CD4-positive, alpha-beta T cell treated with Interferon alpha-2 for 1 hour (primary cell): ENCODE measurements around the gene RDH16.
A peak's percentile ranks its signal among the peaks of the same experiment; 100 is the strongest.
"Not testable (repeated sequence)": the region's sequence is repeated elsewhere in the genome, so short reads cannot be mapped to it uniquely, and the experiment has no call there.

Source experiments
- DNase-seq, 2 donors: peaks; one replicate each; pipeline ENCODE4 v3.0.0-alpha.2; 2020 to 2022

The RDH16 gene

DNA sequence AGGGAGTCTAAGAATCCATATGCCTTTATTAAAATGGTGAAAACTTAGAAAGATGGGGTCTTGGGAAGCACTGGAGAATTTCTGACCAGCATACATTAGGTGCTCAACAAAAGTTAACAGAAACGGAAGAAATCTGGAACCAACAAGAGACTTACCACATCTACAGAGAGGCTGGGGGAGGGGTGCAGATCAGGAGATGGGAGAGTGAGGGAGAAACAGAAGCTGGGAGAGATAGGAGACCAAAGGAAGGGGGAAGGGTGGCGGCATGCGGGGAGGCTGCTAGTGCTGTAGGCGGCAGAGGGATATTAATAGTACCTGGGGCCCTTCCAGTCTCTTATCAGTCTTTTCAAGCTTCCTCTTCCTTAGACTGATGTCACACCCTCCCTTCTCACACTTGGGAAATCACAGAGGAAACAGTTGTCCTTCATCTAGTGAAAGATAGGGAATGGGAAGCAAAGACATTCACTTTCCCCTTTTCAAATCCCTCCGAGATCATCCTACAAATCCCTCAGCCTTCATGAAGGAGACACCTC, 30.9 kb upstream of the RDH16 start:
- DNase-seq = no peak

DNA sequence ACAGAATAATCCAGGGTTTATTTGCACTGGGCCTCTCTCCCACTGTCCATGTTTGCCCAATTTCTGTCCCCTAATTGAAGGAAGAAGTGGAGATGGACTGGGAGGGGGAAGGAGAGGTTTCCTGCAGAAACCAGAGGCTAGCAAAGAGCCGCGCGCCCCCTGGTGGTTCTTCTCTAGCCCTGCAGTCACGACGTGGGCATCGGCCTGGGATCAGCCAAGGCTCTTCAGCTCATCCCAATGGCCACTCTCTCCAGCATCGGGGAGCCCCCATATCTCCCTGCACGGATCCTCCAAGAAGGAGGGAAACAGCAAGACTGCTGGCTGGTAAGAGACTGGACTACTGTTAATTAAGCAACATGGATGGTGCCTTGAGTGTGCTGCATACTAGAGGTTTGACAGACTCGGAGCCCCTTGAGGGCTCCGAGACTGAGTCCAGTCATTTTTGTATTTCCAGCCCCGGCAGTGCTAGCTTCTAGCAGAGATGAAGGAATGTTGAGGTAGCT, 30.2 kb upstream of the RDH16 start:
- DNase-seq = peak; percentile 68 to 75

DNA sequence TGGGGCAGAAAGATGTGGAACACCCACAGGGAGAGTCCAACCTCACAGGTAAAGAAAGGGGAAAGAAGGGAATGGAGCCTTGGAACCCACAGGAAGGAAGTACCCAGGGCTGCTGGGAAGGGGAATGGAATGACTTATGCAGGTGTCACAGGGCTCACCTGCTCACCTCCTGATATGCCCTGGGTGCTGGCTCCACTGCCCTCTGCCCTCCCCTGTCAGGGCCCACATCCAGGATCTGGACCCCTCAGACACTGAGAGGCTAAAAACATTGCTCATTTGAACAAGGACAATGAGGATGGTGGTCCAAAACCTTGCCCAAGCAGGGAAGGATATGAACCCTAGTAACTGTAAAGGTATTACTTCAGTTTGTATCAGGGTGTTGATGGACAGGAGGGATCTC, 29.6 kb upstream of the RDH16 start:
- no peak for DNase-seq

DNA sequence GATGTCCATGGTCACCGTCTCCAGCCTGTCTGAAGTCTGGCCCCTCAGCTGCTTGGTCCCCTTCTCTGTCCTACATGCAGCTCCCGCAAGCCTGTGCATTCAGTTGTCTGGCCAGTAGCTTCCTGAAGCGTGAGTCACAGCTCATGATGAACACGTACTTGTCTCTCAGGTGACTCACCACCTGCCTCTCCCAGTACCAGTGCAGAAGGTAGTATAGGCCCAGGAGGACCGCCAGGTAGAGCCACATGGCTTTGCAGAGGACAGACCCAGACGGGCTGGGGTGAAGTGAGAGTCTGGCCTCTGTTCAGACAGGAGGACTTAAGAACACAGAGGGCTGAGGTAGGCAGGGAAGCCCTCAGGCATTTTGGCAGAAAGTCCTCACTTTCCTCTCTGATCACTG, 28.3 kb upstream of the RDH16 start:
- DNase-seq = not testable (repeated sequence)

DNA sequence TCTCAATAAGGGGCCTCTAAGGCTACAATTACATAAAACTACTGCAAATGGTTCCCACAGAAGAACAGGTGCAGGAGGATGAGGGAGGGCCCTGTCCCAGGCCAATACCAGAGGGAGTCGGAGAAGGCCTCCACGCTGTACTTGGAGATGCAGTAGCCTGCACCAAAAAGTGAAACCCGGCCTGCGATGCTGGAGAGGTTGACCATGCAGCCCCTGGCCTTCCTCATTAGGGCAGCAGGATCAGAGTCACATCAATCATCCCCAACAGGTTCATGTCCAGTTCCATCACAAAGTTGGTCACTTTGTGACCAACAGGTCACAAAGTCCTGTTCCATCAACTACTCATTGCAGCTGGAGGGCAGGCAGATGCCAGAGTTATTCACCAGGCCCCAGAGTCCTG, 26.0 kb upstream of the RDH16 start:
- no peak for DNase-seq

DNA sequence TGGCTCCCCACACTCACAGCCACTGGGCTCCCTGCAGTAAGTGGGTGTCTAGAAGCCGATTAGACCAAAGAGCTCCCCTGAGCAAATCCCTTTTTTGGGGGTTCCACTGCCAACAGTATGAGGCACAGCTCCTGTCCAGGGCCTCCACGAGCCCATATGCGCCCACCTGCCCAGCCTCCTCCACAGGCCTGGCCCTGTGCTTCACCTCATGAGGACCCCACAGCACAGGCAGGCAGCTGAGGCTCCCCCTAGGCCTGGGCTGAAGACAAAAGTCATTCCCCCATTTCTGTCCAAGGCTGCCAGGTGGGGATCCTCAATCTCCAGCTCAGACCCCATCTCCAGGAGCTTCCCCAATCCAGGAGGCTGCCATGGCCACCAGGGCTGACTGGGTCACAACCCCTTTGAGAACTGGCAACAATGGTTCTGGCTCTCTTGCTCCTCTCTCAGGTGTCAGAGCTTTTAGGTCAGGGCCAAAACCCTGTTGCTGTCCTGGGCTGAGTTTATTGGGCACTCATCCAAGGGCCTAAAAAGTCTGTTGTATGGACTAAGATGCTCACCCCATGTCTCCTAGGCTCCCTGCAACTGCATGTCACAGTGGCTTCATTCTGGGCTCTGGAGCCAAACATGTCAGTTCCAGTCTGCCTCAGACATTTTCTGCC, 25.3 kb upstream of the RDH16 start:
- DNase-seq = not testable (repeated sequence)

DNA sequence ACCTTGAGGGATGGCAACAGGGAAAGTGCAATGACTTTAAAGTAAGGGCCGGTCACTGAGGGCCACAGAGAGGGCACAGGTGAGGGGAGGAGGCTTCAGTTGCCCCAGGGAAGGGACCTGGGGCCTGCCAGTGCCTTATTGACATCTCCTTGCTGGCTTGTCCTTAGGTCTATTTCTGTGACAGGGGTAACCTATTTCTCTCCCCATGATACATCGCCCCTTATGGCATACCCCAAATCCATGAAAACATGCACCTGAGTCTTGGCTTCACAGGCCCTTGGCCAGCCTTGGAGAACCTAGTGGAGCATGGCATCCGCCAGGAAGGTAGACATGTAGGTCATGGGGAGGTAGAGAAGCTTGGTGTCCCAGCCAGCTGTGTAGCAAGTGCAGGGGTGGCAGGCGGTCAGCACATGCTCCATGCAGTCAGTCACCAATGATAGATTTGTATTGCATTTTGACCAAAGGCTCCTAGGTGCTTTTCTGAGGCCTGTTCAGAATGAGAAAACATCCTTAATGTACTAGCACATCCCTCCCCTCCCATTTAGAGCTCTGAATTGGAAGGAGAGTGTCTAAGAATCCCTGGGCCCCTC, 23.6 kb upstream of the RDH16 start:
- DNase-seq = no peak

DNA sequence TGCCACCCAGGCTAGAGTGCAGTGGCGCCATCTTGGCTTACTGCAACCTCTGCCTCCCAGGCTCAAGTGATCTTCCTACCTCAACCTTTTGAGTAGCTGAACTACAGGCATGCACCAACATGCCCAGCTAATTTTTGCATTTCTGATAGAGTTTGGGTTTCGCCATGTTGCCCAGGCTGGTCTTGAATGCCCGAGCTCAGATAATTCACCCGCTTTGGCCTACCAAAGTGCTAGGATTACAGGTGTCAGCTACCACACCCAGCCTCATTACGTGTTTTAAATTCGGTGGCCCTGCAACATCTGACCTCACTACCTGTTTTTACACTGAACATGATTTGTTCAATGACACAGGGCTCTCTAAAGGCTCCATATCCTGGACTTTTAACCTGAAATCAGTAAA, 22.9 kb upstream of the RDH16 start:
- no peak for DNase-seq

DNA sequence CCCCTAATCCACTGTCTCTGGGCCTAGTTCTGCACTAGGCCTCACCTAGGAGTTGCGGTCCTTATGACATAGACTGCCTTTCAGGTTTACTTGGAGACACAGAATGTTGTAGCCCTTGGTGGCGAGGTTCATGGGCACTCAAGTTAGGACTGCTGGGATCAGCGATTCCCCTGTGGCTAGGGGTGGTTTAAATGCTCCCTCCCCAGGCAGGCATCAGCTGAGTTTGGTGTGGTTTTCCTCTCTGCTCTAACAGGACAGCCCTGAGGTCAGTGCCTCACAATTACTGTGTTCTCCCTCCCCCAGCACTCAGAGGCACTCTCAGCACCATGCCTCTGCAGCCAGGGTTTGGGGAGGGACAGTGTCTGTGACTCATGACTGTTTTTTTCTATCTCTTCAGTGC, 22.2 kb upstream of the RDH16 start:
- DNase-seq = no peak

DNA sequence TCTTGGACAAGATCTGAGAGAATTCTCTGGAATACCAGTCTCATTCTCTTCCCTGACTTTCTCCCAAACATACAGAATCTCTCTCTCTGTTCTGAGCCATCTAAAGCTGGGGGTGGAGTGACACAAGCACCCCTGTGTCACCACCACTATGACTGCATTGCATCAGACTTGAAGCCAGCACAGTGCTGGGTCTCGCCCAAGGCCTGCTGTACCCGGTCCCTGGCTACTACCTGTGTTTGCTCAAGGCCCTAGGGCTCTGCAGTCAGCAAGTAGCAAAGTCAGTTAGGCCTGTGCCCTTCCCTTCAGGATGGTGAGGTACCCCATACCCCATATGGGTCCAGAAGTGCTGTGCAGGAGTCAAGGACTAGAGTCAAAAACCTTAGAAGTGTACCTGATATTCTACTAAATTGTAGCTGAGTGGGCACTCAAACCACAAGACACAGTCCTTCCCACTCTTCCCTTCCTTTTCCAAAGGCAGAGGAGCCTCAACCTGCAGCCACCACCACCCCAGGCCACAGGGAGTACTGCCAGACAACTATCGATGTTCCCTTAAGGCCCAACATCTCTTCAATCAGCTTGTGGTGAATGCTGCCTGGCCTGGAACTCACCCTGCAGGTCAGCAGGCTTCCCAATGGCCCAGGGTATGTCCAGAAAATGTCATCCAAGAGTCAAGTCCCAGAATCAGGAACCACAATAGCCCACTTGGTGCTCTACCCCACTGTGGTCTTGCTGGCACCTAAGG, 21.2 kb upstream of the RDH16 start:
- DNase-seq = no peak

DNA sequence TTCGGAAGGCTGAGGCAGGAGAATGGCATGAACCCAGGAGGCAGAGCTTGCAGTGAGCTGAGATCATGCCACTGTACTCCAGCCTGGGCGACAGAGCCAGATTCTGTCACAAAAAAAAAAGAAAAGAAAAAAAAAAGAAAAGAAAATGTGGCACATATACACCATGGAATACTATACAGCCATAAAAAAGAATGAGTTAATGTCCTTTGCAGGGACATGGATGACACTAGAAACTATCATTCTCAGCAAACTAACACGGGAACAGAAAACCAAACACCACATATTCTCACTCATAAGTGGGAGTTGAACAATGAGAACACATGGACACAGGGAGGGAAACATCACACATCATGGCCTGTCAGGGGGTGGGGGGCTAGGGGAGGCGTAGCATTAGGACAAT, 20.0 kb upstream of the RDH16 start:
- not testable (repeated sequence) for DNase-seq

DNA sequence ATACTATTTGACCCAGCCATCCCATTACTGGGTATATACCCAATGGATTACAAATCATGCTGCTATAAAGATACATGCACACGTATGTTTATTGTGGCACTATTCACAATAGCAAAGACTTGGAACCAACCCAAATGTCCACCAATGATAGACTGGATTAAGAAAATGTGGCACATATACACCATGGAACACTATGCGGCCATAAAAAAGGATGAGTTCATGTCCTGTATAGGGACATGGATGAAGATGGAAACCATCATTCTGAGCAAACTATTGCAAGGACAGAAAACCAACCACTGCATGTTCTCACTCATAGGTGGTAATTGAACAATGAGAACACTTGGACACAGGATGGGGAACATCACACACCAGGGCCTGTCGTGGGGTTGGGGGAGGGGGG, 16.8 kb upstream of the RDH16 start:
- DNase-seq = not testable (repeated sequence)

DNA sequence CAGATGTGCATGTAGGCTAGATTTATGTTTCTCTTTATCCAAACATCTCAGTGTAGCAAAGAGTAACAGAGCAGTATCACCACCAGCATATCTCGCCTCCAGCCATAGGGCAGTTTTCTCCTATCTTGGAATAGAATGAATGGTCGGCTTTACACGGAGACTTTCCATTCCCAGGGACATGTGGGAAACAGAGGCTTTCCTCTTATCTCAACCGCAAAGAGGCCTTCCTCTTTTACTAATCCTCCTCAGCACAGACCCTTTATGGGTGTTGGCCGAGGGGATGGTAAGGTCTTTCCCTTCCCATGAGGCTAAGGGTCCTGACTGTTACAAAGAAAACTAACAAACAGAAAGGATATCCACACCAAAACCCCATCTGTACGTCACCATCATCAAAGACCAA, 11.5 kb upstream of the RDH16 start:
- not testable (repeated sequence) for DNase-seq

DNA sequence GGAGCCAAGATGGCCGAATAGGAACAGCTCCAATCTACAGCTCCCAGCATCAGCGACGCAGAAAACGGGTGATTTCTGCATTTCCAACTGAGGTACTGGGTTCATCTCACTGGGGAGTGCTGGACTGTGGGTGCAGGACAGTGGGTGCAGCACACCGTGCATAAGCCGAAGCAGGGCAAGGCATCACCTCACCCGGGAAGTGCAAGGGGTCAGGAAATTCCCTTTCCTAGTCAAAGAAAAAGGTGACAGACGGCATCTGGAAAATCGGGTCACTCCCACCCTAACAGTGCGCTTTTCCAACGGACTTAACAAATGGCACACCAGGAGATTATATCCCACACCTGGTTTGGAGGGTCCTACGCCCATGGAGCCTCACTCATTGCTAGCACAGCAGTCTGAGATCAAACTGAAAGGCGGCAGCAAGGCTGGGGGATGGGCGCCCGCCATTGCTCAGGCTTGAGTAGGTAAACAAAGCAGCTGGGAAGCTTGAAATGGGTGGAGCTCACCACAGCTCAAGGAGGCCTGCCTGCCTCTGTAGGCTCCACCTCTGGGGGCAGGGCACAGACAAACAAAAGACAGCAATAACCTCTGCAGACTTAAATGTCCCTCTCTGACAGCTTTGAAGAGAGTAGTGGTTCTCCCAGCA, 8.7 kb upstream of the RDH16 start:
- DNase-seq = not testable (repeated sequence)

DNA sequence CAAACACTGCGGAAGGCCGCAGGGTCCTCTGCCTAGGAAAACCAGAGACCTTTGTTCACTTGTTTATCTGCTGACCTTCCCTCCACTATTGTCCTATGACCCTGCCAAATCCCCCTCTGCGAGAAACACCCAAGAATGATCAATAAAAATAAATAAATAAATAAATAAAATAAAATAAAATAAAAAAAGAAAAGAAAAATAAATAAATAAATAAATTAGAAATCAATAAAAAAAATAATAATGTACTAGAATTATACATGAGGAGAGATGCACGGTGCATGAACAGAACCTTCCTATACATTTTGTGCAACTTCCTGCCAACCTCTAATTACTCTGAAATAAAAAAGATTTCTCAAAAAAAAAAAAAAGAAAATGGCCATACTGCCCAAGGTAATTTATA, 7.7 kb upstream of the RDH16 start:
- DNase-seq = not testable (repeated sequence)

DNA sequence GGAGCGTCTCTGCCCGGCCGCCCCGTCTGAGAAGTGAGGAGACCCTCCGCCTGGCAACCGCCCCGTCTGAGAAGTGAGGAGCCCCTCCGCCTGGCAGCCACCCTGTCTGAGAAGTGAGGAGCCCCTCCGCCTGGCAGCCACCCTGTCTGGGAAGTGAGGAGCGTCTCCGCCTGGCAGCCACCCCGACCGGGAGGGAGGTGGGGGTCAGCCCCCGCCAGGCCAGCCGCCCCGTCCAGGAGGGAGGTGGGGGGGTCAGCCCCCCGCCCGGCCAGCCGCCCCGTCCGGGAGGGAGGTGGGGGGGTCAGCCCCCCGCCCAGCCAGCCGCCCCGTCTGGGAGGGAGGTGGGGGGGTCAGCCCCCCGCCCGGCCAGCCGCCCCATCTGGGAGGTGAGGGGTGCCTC, 6.1 kb upstream of the RDH16 start:
- not testable (repeated sequence) for DNase-seq

DNA sequence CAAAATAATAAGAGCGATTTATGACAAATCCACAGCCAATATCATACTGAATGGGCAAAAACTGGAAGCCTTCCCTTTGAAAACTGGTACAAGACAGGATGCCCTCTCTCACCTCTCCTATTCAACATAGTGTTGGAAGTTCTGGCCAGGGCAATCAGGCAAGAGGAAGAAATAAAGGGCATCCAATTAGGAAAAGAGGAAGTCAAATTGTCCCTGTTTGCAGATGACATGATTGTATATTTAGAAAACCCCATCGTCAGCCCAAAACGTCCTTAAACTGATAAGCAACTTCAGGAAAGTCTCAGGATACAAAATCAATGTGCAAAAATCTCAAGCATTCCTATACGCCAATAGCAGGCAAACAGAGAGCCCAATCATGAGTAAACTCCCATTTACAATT, 4.8 kb upstream of the RDH16 start:
- DNase-seq = not testable (repeated sequence)

DNA sequence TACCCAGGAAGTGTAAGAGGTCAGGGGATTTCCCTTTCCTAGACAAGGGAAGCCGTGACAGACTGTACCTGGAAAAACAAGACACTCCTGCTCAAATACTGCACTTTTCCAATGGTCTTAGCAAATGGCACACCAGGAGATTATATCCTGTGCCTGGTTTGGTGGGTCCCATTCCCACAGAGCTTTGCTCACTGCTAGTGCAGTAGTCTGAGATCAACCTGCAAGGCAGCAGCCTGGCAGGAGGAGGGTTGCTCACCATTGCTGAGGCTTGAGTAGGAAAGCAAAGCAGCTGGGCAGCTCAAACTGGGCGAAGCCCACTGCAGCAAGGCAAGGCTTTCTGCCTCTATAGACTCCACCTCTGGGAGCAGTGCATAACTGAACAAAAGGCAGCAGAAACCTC, 1.0 kb upstream of the RDH16 start:
- no peak for DNase-seq

DNA sequence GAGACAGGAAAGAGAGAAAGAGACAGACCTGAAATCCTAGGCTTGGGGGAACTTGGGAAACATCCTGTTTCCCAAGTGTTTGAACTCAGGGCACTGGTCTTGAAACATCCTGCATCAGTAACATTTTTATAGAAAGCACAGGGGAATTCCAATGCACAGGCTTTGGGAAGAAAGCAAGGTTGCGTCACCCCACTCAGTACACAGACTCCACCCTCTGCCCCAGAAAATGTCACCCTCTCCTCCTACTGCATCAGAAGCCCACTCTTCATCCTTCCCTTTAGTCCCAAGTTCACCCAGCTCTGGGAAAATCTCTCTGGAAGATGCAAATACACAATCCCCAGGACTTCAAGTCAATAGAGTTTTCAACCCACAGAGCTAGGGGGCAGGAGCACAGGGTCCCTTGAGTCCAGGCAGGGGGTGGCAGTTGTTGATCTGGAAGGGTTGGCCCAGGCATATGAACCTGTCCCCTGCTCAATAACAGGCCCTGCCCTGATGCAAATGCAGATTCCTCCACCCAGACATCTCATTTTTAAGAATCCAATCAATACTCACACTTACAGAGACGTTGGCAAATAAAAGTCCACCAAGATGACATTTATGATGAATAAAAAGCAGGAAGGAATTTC, 1.7 kb downstream of the RDH16 start:
- no peak for DNase-seq

DNA sequence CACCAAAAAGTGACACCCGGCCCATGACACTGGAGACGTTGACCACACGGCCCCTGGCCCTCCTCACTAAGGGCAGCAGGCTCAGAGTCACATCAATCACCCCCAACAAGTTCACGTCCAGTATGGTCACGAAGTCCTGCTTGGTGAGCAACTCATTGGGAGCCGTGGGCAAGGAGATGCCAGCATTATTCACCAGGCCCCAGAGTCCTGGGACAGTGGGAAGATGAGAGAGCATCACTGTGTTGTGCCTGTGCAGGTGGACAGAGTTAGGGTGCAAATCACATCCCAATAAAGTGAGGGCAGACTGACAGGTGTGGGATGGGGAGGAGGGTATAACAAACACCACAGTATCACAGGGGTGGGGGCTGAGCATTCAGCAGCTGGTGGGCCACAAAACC, 2.5 kb downstream of the RDH16 start:
- DNase-seq = no peak

DNA sequence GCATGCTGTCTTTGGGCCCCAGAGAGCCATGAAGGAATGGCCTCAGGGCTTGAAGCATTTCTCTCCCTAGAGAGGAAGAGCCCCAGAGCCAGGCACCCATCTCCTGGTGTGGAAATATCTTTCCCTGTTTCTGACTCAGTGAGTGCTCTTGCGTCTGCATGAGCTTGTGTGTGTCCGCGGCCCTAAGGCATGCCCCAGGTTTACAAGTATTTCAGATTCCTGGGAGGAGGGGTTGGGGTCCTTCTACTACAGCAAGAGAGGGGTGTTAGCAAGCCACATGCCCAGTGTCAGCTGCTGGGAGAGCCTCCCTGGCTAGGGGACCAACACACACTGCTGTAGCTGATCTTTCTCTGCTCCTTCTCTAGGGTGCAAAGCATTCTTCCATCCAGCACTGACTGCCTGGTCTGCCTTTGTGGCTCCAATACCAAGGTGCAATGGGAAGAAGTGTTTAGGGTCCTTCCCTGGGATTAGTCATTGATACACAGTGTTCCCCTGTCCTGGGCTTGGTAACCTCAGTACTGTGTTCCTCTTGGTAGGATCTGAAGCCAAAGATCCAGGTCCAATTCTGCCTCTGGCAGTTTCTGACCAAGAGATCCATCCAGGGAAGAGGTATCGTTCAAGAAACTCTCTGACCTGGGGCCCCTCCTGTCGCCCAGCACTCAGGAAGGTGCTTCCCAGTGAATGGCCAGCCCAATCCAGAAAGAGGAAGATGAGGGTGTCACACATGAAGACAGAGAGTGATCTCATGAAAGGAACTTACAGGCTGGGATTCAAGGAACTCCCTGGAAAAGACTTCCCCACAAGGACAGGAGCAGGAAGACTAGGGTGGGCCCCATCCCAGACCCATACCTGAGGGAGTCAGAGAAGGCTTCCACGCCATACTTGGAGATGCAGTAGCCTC, 3.1 kb downstream of the RDH16 start:
- no peak for DNase-seq

DNA sequence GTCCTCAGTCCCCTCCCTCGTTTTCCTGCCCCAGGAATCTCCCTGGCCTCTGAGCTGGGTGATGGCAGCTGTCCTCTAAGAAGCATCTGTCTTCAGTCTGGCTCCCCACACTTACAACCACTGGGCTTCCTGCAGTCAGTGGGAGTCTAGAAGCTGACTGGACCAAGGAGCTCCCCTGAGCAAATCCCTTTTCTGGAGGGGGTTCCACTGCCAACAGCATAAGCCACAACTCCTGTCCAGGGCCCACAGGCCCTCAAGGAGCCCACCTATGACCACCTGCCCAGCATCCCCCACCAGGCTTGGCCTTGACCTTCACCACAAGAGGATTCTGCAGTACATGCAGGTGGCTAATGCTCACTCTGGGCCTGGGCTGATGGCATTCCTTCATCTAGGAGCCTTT, 4.1 kb downstream of the RDH16 start:
- DNase-seq = no peak
